Panc1 (cell line): ENCODE data around the gene TENM3. TPM values are rescaled to one million over a fixed set of nuclear protein-coding genes. Genes with fewer than 3 reads are reported as not detected.

Source experiments
- ATAC-seq: fragments of 200-7000 bp; cut with Tn5 transposase; 2 replicates; pipeline ENCODE4 v1.9.1; 2020; ENCODE audit warnings: mild to moderate bottlenecking, moderate library complexity
- BruUV-seq: library from RNA; stranded (reverse); fragments of 400-500 nt; replicated peaks from 2 replicates; lab custom pipeline; 2021; lab: Mats Ljungman, UMichigan
- CTCF ChIA-PET: fragments of 300-600 bp; sonication (Branson Sonifier 250); formaldehyde crosslinking; loops from one replicate; lab custom pipeline; 2022; ENCODE audit warnings: antibody characterized with exemption; lab: Charles Lee
- POLR2A ChIA-PET: fragments of 300-600 bp; sonication (Branson Sonifier 250); formaldehyde crosslinking; loops from one replicate; lab custom pipeline; 2022; ENCODE audit warnings: antibody characterized with exemption; lab: Charles Lee
- DNase-seq: peaks from one replicate; pipeline ENCODE4 v3.0.0-alpha.2; 2010; ENCODE audit warnings: low read depth, low spot score
- H3K27ac ChIP-seq: 2 replicates; pipeline ENCODE4 v1.5.1; 2011; ENCODE audit warnings: mild to moderate bottlenecking, low read length, inconsistent platforms
- H3K27me3 ChIP-seq: fragments of 200-500 bp; sonication (Bioruptor generic); 2 replicates; pipeline ENCODE4 v1.6.0; 2014; ENCODE audit warnings: low read length, inconsistent platforms; ENCODE audit not compliant: control insufficient read depth, insufficient read depth
- H3K36me3 ChIP-seq: fragments of 200-500 bp; sonication (Bioruptor generic); 2 replicates; pipeline ENCODE4 v1.5.1; 2014; ENCODE audit warnings: inconsistent platforms, mild to moderate bottlenecking, low read length, moderate library complexity; ENCODE audit not compliant: control insufficient read depth, insufficient read depth
- H3K4me1 ChIP-seq: 2 replicates; pipeline ENCODE4 v1.5.1; 2011; ENCODE audit warnings: inconsistent platforms, mild to moderate bottlenecking, low read length, moderate library complexity; ENCODE audit not compliant: control insufficient read depth, insufficient read depth
- H3K4me3 ChIP-seq, 2 experiments: 2 replicates each; pipeline ENCODE4 v1.5.1; 2011 to 2012; ENCODE audit warnings: low read depth in 2 of 2, low read length in 2 of 2, mild to moderate bottlenecking in 2 of 2, inconsistent platforms in 1 of 2, moderate library complexity in 1 of 2
- H3K9me3 ChIP-seq: fragments of 200-500 bp; sonication (Bioruptor generic); 2 replicates; pipeline ENCODE4 v1.5.1; 2014; ENCODE audit warnings: low read depth, mild to moderate bottlenecking, inconsistent platforms, low read length, moderate library complexity; ENCODE audit not compliant: control insufficient read depth, insufficient read depth
- POLR2AphosphoS5 ChIP-seq: IDR thresholded peaks from 2 replicates; pipeline ENCODE4 v1.6.1; 2012; ENCODE audit warnings: mild to moderate bottlenecking, low read depth, low read length, moderate library complexity
- REST ChIP-seq, 2 experiments: IDR thresholded peaks; 2 replicates each; pipeline ENCODE4 v1.6.1; 2011 to 2012; ENCODE audit warnings: low read depth in 2 of 2, control low read depth in 1 of 2, low read length in 1 of 2, mild to moderate bottlenecking in 1 of 2, moderate library complexity in 1 of 2; ENCODE audit not compliant: insufficient read depth in 1 of 2
- SIN3A ChIP-seq: IDR thresholded peaks from 2 replicates; pipeline ENCODE4 v1.6.1; 2012; ENCODE audit warnings: low read depth, mild to moderate bottlenecking, low read length, moderate library complexity, borderline replicate concordance; ENCODE audit not compliant: insufficient read depth
- TCF7L2 ChIP-seq: IDR thresholded peaks from 2 replicates; pipeline ENCODE4 v1.6.1; 2011; ENCODE audit warnings: mild to moderate bottlenecking, low read depth, low read length, inconsistent platforms
- in situ Hi-C: cut with HindIII; loops from 2 replicates; pipeline ENCODE4 v1.10.0; 2016; ENCODE audit warnings: low sequenced_read_pairs, low pct_unique_long_range_greater_than_20kb
- intact Hi-C: fragments of 100-400 bp; cut with micrococcal nuclease; formaldehyde crosslinking; loops from one replicate; pipeline ENCODE4 v1.10.0; 2022; ENCODE audit not compliant: unreplicated experiment
- total RNA-seq: library from RNA; stranded (reverse); gene quantifications from one replicate; pipeline ENCODE4 v1.2.1, GENCODE V29; 2021; ENCODE audit not compliant: unreplicated experiment
- TF ChIP-seq, protein P1 (sequence below): fragments of 450-650 bp; IDR thresholded peaks from 2 replicates; pipeline ENCODE4 v1.5.1; 2017; ENCODE audit warnings: mild to moderate bottlenecking

The TENM3 gene
- total RNA-seq, 1 experiment from 2014 or later: 0.95 TPM

DNA sequence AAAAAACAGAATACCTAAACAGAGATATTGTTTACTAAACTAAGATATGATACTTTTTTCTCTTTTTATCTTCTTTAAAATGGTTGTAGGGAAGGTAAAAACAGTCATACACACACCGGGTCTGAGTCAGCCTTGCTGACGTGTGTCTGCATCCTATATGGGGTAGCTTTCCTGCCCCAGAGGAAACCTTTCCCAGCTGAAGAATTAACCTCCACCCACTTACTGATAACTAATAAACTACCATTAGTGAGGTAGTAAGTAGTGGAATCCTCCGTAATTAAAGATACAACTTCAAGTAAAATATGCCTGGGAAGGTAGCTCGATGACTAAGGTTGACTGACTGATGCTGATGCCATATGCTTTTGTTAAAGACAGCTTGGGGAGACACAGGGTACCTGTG, 361.8 kb downstream of the TENM3 start:
- POLR2A ChIA-PET: no interaction called here
- BruUV-seq: no TSS peak
- Histone ChIP-seq H3K9me3 (no peaks in the 10 kb centered on the region), H3K27ac (no peak overlapping the region), H3K36me3 (no peaks in the 10 kb centered on the region), H3K4me3 (no peak overlapping the region), H3K27me3 (no peaks in the 10 kb centered on the region), H3K4me1 (no peaks in the 10 kb centered on the region)
- CTCF ChIA-PET: no interaction called here
- intact Hi-C loops: no loop called here
- ATAC-seq: no peak
- in situ Hi-C loops: no loop called here
- TF ChIP-seq TCF7L2: no peak
- TF ChIP-seq SIN3A: no peak
- TF ChIP-seq, protein P1, sequence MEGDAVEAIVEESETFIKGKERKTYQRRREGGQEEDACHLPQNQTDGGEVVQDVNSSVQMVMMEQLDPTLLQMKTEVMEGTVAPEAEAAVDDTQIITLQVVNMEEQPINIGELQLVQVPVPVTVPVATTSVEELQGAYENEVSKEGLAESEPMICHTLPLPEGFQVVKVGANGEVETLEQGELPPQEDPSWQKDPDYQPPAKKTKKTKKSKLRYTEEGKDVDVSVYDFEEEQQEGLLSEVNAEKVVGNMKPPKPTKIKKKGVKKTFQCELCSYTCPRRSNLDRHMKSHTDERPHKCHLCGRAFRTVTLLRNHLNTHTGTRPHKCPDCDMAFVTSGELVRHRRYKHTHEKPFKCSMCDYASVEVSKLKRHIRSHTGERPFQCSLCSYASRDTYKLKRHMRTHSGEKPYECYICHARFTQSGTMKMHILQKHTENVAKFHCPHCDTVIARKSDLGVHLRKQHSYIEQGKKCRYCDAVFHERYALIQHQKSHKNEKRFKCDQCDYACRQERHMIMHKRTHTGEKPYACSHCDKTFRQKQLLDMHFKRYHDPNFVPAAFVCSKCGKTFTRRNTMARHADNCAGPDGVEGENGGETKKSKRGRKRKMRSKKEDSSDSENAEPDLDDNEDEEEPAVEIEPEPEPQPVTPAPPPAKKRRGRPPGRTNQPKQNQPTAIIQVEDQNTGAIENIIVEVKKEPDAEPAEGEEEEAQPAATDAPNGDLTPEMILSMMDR: no peak
- no peak for TF ChIP-seq REST (IDR thresholded peaks at IDR 0.05; ENCODE audit: insufficient read depth in 1 of 2, low read depth in 2 of 2, low read length in 1 of 2)
- no peak for TF ChIP-seq POLR2AphosphoS5
- no peak for DNase-seq

DNA sequence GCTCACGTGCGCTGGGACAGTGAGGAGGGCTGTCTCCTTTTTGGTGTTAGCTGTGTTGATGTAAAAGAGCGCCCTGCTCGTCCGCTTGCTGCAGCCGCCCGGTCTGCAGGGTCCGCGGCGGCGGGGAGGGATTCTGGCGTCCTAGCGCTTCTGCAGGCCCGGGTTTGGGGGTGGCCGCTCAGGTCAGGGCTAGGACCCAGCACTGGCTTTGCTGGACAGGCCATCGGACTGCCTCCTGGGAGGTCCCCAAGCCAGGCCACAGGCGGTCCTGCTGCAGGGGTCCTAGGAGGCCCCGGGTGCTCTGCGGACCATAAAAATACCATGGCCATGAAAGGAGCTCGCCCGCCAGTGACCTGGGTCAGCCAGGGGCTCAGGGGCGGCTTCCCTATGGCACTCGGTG, 365.3 kb downstream of the TENM3 start:
- ATAC-seq (no peak), DNase-seq (no peak)
- in situ Hi-C loops (no loop called here), intact Hi-C loops (no loop called here)
- H3K4me3 ChIP-seq: no peak overlapping the region
- H3K4me1 ChIP-seq: no peaks in the 10 kb centered on the region
- H3K27me3 ChIP-seq: no peaks in the 10 kb centered on the region
- no peak for TF ChIP-seq POLR2AphosphoS5
- TF ChIP-seq TCF7L2: no peak
- TF ChIP-seq, protein P1: no peak
- no peak for TF ChIP-seq REST (IDR thresholded peaks at IDR 0.05; ENCODE audit: insufficient read depth in 1 of 2, low read depth in 2 of 2, low read length in 1 of 2)
- no peak for TF ChIP-seq SIN3A
- H3K27ac ChIP-seq: no peak overlapping the region
- CTCF ChIA-PET: no interaction called here
- POLR2A ChIA-PET: no interaction called here
- H3K36me3 ChIP-seq: no peaks in the 10 kb centered on the region
- BruUV-seq: no TSS peak
- no peaks in the 10 kb centered on the region for H3K9me3 ChIP-seq
